ENCODE data around the gene GUCY2D.
"Not testable (repeated sequence)": the region's sequence is repeated elsewhere in the genome, so short reads cannot be mapped to it uniquely, and the experiment has no call there.

The GUCY2D gene

GRCh38 chr17:8046929-8047768 is 44.7 kb downstream of the GUCY2D start:
- FAIRE-seq: no peak

GRCh38 chr17:8047769-8048110 is 45.3 kb downstream of the GUCY2D start:
- no peak for FAIRE-seq

- FAIRE-seq: no peak
Measured at GRCh38 chr17:8048236-8048635, 45.8 kb downstream of the GUCY2D start.

DNA sequence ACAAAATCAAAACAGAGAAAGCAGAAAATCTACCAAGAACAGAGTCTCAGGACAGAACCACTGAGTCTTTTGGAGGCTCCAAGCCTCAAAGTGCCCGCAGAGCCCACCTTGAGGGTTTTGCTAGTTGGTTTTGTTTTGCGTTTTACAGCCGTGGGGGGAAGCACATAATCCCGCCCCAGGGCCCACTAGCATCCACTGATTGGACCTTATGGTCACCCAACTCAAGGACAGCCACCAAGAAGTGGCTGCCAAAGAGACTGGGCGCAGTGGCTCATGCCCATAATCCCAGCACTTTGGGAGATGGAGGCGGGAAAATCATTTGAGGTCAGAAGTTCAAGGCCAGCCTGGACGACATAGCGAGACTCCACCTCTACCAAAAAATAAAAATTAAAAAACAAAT is 46.3 kb downstream of the GUCY2D start:
- FAIRE-seq: no peak

DNA sequence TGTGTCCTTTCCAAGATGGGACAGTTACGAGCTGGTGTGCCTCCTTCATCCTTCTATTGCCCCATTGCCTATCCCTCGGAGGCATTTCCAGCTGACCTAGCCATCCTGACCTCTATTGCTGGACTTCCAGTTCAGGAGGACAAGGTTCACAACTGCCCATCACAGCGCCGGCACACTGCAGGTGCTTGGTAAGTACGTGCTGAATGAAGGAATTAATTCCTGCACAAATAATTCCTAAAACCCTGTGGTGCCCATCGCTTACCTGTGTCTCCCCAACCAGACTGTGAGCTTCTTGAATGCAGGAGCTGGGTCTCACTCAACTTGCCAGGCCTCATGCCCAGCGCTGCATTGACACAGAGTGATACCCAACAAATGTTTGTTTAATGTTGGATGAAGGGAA is 49.4 kb downstream of the GUCY2D start:
- FAIRE-seq: no peak

DNA sequence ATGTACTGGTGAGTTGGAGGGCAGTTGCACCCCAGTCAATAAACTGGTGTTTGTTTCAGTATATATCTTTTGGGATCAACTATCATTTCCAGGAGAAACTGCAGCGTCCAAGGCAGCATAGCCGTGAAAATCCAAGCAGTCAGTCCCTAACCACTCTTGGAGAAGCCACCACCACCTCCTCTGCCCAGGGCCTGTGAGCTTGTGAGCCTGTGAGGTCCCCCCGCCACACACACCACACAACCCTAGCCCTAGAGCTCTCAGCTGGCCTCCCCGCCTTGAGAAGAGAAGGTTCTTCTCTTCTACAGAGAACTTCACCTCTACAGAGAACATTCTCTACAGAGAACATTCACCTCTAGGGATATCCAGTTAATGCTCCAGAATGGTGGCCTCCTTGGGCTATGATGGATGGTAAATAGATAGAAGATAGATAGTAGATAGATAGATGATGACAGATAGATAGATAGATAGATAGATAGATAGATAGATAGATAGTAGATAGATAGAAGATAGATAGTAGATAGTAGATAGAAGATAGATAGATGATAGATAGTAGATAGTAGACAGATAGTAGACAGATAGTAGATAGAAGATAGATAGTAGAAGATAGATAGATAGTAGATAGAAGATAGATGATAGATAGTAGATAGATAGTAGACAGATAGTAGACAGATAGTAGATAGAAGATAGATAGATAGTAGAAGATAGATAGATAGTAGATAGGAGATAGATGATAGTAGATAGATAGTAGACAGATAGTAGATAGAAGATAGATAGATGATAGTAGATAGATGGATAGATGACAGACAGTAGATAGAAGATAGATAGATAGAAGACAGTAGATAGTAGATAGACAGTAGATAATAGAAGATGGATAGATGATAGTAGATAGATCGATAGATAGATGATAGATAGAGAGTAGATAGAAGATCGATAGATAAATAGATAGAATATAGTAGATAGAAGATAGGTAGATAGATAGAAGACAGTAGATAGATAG is 50.1 kb downstream of the GUCY2D start:
- no peak for FAIRE-seq

- FAIRE-seq: no peak
Measured at GRCh38 chr17:8053600-8053999, 51.2 kb downstream of the GUCY2D start.

DNA sequence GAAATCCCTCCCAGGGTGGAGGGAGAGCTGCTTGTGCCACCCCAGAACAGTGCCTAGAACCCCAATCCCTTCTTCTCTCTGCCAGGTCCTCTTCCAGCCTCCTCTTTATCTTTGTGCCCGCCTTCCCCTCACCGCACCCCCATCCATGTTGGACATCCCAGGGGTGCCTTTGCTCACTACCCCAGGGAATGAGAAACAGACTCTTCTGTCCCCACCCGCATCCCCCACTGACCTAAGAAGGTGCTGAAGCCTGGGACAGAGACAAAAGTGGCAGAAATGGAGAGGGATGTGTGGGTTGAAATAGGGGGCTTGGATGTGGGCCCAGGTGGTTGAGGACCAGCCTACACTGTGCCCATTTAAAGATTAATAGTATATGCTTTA is 53.4 kb downstream of the GUCY2D start:
- no peak for FAIRE-seq

GRCh38 chr17:8056232-8056975 is 54.0 kb downstream of the GUCY2D start:
- FAIRE-seq: no peak

DNA sequence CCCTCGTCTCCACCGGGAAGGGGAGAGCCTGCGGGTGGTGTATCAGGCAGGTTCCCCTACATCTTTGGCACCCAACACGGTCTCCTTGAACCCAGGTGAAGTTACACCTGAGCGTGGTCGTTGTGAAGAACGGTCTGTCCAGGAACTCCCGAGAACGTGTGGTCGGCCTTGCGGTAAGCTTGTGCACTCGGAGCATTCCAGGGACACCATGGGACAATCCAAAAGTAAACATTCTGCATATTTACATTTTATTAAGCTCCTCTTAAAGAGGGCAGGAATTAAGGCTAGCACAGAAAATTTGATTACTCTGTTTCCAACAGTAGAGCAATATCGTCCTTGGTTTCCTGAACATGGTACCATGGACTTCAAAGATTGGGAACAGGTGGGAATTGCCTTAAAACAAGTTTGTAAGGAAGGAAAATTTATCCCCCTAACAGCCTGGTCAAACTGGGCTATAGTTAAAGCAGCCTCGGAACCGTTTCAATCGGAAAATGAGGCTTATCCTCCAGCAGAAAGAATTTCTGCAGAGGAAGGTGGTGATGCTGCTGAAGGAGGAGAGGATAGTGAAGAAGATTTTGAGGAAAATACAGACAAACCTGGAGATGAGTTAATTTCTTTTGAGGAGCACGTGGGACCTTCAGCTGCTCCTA is 54.7 kb downstream of the GUCY2D start:
- FAIRE-seq: no peak

GRCh38 chr17:8057691-8058114 is 55.3 kb downstream of the GUCY2D start:
- FAIRE-seq: peak; percentile 31

DNA sequence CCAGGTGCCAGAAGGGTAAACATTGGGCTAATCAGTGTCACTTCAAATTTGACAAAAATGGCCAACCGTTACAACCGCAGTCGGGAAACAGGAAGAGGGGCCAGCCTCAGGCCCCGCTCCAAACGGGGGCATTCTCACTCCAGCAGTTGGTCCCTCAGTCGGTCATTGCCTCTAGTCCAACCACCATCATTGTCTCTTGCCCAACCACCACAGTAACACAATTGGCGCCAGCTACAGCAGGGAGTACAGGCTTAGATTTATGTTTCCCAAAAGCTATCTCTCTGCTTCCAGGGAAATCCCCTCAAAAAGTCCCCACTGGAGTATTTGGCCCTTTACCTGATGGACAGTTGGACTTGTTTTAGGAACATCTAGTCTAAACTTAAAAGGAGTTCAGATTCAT is 56.7 kb downstream of the GUCY2D start:
- FAIRE-seq: no peak

GRCh38 chr17:8060274-8060673 is 57.9 kb downstream of the GUCY2D start:
- peak; percentile 86 for FAIRE-seq

DNA sequence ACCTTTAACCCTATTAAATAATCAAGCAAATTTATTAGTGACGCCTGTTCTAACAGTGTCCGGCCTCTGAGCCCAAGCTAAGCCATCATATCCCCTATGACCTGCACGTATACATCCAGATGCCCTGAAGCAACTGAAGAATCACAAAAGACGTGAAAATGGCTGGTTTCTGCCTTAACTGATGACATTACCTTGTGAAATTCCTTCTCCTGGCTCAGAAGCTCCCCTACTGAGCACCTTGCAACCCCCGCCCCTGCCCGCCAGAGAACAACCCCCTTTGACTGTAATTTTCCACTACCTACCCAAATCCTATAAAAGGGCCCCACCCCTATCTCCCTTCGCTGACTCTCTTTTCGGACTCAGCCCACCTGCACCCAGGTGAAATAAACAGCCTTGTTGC is 59.4 kb downstream of the GUCY2D start:
- FAIRE-seq: not testable (repeated sequence)

DNA sequence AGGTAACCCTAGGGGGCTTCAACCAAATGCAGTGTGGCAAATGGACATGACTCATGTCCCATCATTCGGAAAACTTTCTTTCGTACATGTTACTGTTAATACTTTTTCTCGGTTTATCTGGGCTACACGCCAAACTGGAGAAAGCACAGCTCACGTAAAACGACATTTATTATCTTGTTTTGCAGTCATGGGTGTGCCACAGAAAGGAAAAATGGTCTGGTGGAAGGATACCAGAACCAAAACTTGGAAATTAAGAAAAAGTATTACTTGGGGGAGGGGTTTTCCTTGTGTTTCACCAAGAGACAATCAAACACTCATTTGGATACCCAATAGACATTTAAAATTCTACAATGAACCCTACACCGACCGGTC is 60.0 kb downstream of the GUCY2D start:
- no peak for FAIRE-seq

GRCh38 chr17:8062807-8063483 is 60.5 kb downstream of the GUCY2D start:
- FAIRE-seq: no peak

- FAIRE-seq: no peak
Measured at GRCh38 chr17:8063761-8064534, 61.5 kb downstream of the GUCY2D start.

DNA sequence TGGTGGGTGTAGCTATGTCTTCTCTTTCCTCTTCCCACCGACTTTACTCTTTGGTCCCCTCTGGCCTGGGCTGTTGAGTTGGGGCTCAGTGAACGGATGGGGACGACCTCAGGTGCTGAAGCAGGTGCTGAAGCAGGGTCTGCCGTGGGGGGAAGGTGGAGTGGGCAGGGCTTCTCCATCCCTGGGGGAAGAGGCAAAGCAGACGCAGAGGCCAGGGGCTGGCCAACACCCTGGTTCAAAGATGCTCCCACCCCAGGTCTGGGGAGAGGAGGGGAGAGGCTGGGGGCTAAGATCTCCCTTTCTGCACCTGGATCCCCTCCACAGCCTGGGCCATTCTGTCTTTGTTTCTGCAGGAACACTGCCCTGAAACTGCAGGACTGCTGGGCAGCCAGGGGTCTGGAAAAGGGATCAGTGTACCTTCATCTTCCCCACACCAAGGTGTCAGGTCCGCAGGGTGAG is 62.2 kb downstream of the GUCY2D start:
- FAIRE-seq: no peak

- FAIRE-seq: no peak
Measured at GRCh38 chr17:8066841-8067775, 64.7 kb downstream of the GUCY2D start.

GRCh38 chr17:8067806-8068205 is 65.4 kb downstream of the GUCY2D start:
- no peak for FAIRE-seq
